Activated naive CD4-positive, alpha-beta T cell treated with anti-CD3 and anti-CD28 coated beads, Interleukin-2, amount 10 ng/mL, durations not matched to agents 7 days and 5 days (primary cell): ENCODE results near the gene MOB3B.
A peak's percentile ranks its signal among the peaks of the same experiment; 100 is the strongest.

Experiments
- CTCF ChIA-PET: fragments of 350-600 bp; sonication (Branson Sonifier 250); formaldehyde crosslinking; loops from one replicate; lab custom pipeline; 2021; ENCODE audit warnings: antibody characterized with exemption; lab: Charles Lee
- DNase-seq: peaks from one replicate; pipeline ENCODE4 v3.0.0-alpha.2; 2020
- H3K27ac Mint-ChIP-seq: one replicate; pipeline ENCODE4 v1.8.0; 2021; ENCODE audit warnings: mild to moderate bottlenecking, moderate library complexity, mixed read lengths
- H3K27me3 Mint-ChIP-seq: one replicate; pipeline ENCODE4 v1.8.0; 2021; ENCODE audit warnings: mild to moderate bottlenecking, mixed read lengths
- H3K36me3 Mint-ChIP-seq: one replicate; pipeline ENCODE4 v1.8.0; 2021; ENCODE audit warnings: mixed read lengths
- H3K4me1 Mint-ChIP-seq: one replicate; pipeline ENCODE4 v1.8.0; 2021; ENCODE audit warnings: mixed read lengths
- H3K4me3 Mint-ChIP-seq: one replicate; pipeline ENCODE4 v1.8.0; 2021; ENCODE audit warnings: mild to moderate bottlenecking, moderate library complexity, mixed read lengths
- H3K9me3 Mint-ChIP-seq: one replicate; pipeline ENCODE4 v1.8.0; 2021; ENCODE audit warnings: mixed read lengths

Gene MOB3B

DNA sequence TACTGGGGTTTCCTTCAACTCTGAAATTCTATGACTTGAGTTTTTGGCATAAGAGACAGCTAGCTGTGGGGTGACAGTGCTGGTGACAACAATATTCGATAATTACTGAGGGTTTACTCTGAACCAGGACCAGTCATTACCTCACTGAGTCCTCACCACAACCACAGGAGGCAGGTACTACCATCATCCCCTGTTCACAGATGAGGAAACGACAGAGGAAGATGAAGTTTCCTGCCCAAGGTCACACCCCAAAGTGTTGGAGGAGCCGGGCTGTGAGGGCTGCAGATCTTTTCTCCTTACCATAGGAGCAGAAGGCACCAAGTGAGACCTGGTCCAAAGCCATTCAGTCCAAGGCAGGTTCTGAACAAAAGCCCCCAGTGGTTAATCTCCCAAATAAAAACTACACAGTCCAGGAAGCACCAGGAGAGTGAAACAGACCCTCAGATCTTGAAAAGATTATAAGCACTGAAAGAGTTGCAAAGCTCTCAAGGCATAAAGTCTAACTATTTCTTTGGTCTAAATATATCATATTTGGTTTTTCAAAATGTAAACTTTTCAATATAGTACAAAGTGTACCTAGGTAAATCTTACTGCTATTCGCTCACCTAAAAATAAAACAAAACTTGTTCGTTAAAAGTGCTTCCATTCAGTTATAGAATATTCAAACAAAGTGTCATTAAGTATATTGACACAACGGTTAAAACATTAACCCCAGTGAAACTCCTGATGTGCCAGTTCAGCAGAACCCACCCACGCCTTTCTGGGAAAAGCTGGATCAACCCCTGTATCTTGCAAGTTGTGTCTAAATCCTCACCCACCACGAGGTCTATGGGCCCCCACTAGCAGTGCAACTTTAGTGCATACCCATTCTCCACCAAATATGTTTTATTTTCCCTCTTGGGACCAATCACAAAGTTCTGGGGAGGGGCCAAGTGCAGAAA is 150.0 kb downstream of the MOB3B start:
- H3K36me3 Mint-ChIP-seq, result peaks cover 3% of the 10 kb centered on the region
- H3K4me3 Mint-ChIP-seq, result no peak overlapping the region

GRCh38 chr9:27377811-27378456 is 151.7 kb downstream of the MOB3B start:
- peaks cover 38% of the 10 kb centered on the region for H3K4me1 Mint-ChIP-seq
- H3K36me3 Mint-ChIP-seq, result peaks cover 3% of the 10 kb centered on the region
- peaks cover 27% of the 10 kb centered on the region for H3K27me3 Mint-ChIP-seq
- DNase-seq, result no peak
- no peak overlapping the region for H3K27ac Mint-ChIP-seq
- H3K9me3 Mint-ChIP-seq, result peaks cover 1% of the 10 kb centered on the region
- CTCF ChIA-PET, result interaction anchor here (1.6 kb wide), 1 partner anchor 45 kb away, joined by 6 read pairs; no protein-coding TSS in a partner anchor
- no peak overlapping the region for H3K4me3 Mint-ChIP-seq

More for the DNA sequence above, 150.0 kb downstream of the MOB3B start:
- Mint-ChIP-seq H3K27ac (peak overlapping the region; percentile 71), H3K9me3 (peaks cover 1% of the 10 kb centered on the region), H3K27me3 (peaks cover 26% of the 10 kb centered on the region), H3K4me1 (peaks cover 44% of the 10 kb centered on the region)
- CTCF ChIA-PET, result interaction anchor here (1.3 to 1.6 kb wide), 2 partner anchors 26 to 46 kb away, joined by 6 read pairs; no protein-coding TSS in a partner anchor
- peak; percentile 75 for DNase-seq

DNA sequence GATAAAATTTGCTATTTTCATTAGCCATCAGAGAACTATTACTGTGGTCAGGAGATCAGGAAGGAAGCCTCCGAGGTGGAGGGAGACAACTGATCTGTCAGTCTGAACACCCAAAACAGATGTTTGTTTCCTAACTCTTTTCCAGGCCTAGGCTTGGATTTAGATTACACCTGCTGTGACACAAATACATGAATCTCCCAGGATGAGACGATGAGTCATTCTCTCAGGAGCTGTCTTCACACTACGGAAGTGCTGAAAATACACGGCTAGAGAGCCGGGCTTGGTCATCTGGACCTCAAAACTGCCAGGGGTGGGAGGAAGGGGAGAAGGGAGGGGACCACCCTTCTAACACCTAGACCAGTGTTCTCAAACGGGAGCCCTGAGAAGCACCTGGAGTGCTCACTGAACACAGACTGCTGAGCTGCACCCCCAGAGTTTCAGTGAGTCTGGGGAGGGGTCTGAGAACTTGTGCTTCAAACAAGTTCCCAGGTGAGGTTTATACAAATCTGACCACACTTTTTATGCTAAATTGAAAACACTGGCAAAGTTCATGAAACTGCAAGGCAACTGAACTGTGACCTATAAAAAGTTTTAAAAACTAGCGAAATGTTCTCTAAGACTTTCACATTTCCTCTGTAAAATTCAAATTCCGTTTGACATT is 152.3 kb downstream of the MOB3B start:
- H3K4me1 Mint-ChIP-seq, result peaks cover 38% of the 10 kb centered on the region
- CTCF ChIA-PET, result no interaction called here

GRCh38 chr9:27373851-27374250 is 155.8 kb downstream of the MOB3B start:
- H3K4me1 Mint-ChIP-seq, result peaks cover 24% of the 10 kb centered on the region
- H3K36me3 Mint-ChIP-seq, result no peaks in the 10 kb centered on the region
- no peak overlapping the region for H3K27ac Mint-ChIP-seq
- peaks cover 29% of the 10 kb centered on the region for H3K27me3 Mint-ChIP-seq
- no peak for DNase-seq
- CTCF ChIA-PET, result no interaction called here
- no peak overlapping the region for H3K4me3 Mint-ChIP-seq
- H3K9me3 Mint-ChIP-seq, result no peaks in the 10 kb centered on the region

More for the DNA sequence above, 152.3 kb downstream of the MOB3B start:
- no peak overlapping the region for H3K27ac Mint-ChIP-seq
- H3K27me3 Mint-ChIP-seq, result peaks cover 27% of the 10 kb centered on the region
- H3K4me3 Mint-ChIP-seq, result no peak overlapping the region
- peaks cover 1% of the 10 kb centered on the region for H3K9me3 Mint-ChIP-seq
- DNase-seq, result no peak
- peaks cover 3% of the 10 kb centered on the region for H3K36me3 Mint-ChIP-seq

DNA sequence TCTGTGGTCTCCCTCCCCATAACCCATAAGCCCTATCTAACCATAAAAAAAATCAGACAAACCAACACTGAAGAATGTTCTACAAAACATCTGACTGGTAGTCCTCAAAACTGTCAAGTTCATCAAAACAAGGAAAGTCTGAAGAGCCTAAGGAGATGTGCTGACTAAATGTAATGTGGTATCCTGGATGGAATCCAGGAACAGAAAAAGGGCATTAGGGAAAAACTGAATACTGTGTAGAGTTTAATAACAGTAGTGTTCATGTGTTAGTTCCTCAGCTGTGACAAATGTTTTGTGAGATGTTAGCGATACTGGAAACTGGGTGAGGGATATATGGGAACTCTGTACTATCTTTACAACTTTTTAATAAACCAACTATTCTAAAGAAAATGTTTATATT is 157.0 kb downstream of the MOB3B start:
- peaks cover 17% of the 10 kb centered on the region for H3K4me1 Mint-ChIP-seq
- no peaks in the 10 kb centered on the region for H3K36me3 Mint-ChIP-seq
- CTCF ChIA-PET, result no interaction called here
- H3K27me3 Mint-ChIP-seq, result peaks cover 21% of the 10 kb centered on the region
- no peak for DNase-seq
- no peak overlapping the region for H3K4me3 Mint-ChIP-seq
- no peak overlapping the region for H3K27ac Mint-ChIP-seq
- H3K9me3 Mint-ChIP-seq, result no peaks in the 10 kb centered on the region

- no peak for DNase-seq
- peaks cover 15% of the 10 kb centered on the region for H3K27me3 Mint-ChIP-seq
- no peak overlapping the region for H3K27ac Mint-ChIP-seq
- H3K4me1 Mint-ChIP-seq, result peaks cover 22% of the 10 kb centered on the region
- H3K9me3 Mint-ChIP-seq, result no peaks in the 10 kb centered on the region
- no peak overlapping the region for H3K4me3 Mint-ChIP-seq
- no peaks in the 10 kb centered on the region for H3K36me3 Mint-ChIP-seq
- CTCF ChIA-PET, result no interaction called here
Observed at GRCh38 chr9:27371382-27371781, 158.2 kb downstream of the MOB3B start.

DNA sequence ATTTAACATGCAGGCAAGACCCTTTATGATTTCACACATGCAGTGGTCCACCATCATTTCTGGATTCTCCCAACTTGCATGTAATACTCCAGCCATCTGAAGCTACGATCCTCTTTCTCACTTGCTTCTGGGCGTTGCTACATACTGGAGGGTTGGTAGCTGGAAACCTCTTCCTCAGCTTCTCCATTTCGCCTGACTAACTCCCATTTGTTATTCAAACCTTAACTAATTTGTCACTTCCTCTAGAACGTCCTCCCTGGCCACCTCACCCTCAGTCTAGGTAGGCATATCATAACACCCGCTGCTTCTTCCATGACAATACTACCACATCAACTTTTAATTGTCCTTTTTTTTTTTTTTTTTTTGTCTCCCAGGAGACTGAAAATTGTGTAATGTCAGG is 160.0 kb downstream of the MOB3B start:
- CTCF ChIA-PET, result interaction anchor here (0.6 kb wide), 1 partner anchor 560 kb away, joined by 4 read pairs; no protein-coding TSS in a partner anchor
- DNase-seq, result no peak
- H3K9me3 Mint-ChIP-seq, result no peaks in the 10 kb centered on the region
- peak overlapping the region; percentile 19 for H3K27ac Mint-ChIP-seq
- peaks cover 15% of the 10 kb centered on the region for H3K27me3 Mint-ChIP-seq
- H3K4me1 Mint-ChIP-seq, result peaks cover 40% of the 10 kb centered on the region
- H3K4me3 Mint-ChIP-seq, result no peak overlapping the region
- no peaks in the 10 kb centered on the region for H3K36me3 Mint-ChIP-seq

DNA sequence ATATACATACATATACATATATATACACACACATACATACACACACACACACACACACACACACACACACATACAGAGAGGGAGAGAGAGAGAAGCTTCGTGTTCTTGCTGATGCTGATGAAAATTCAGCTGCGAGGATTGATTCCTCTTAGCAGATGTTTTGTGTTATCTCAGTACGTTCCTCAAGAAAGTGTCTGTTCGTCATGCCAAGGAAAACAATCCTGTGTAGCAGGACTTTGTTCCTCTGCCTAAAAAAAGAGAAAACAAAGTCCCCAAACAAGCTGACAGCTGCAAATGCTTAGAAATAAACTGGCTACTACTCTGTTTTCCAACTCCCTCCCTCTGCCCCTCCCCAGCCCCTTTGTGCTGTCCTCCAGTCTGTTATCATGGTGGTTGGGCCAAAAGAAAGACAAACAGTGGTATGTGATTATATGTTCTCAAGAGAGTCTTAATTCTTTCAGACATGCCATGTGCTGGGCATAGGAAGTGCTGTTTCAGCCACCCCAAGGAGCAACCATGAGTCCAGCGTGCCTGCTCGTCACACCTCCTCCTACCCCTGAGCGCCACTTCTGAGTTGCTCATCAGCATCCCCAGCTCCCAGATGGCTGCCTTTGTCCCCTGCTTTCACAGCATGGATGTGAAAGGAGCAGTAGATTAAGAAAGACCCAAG is 161.2 kb downstream of the MOB3B start:
- Mint-ChIP-seq H3K27me3 (peaks cover 11% of the 10 kb centered on the region), H3K9me3 (no peaks in the 10 kb centered on the region), H3K36me3 (no peaks in the 10 kb centered on the region), H3K4me1 (peaks cover 41% of the 10 kb centered on the region), H3K27ac (no peak overlapping the region), H3K4me3 (no peak overlapping the region)
- CTCF ChIA-PET, result interaction anchor here (1.3 kb wide), 1 partner anchor 15 kb away, joined by 5 read pairs; no protein-coding TSS in a partner anchor
- no peak for DNase-seq

DNA sequence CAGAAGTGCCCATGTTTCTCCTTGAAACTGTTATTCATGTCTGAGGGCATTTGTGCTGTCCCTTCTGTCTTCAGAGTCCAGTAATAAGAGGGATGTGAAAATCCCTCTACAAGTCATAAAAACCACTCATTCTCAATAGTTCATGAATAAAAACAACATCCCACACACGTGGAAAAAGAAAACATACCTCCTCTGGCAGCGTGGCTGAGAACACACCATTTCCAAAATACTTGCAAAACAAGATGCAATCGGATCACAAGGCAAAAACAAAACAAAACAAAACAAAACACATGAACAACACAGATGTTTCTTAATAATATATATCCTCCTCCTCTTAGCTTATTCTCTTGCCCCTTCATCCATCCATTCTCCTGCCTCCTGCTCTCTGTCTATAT is 161.7 kb downstream of the MOB3B start:
- Mint-ChIP-seq H3K27me3 (peaks cover 11% of the 10 kb centered on the region), H3K9me3 (no peaks in the 10 kb centered on the region), H3K36me3 (no peaks in the 10 kb centered on the region), H3K27ac (no peak overlapping the region), H3K4me3 (no peak overlapping the region), H3K4me1 (peaks cover 41% of the 10 kb centered on the region)
- CTCF ChIA-PET, result interaction anchor here (0.6 to 1.6 kb wide), 4 partner anchors 15 to 193 kb away, joined by 4 to 6 read pairs (median 4); partner anchors contain the start of gene MOB3B
- DNase-seq, result no peak

GRCh38 chr9:27367175-27367798 is 162.3 kb downstream of the MOB3B start:
- peaks cover 43% of the 10 kb centered on the region for H3K4me1 Mint-ChIP-seq
- peak overlapping the region; percentile 72 for H3K27ac Mint-ChIP-seq
- CTCF ChIA-PET, result interaction anchor here (0.6 to 1.6 kb wide), 6 partner anchors 13 to 194 kb away, joined by 3 to 6 read pairs (median 4); partner anchors contain the start of gene MOB3B
- no peaks in the 10 kb centered on the region for H3K36me3 Mint-ChIP-seq
- H3K4me3 Mint-ChIP-seq, result peak overlapping the region; percentile 22
- no peak for DNase-seq
- no peaks in the 10 kb centered on the region for H3K9me3 Mint-ChIP-seq
- H3K27me3 Mint-ChIP-seq, result peaks cover 15% of the 10 kb centered on the region

DNA sequence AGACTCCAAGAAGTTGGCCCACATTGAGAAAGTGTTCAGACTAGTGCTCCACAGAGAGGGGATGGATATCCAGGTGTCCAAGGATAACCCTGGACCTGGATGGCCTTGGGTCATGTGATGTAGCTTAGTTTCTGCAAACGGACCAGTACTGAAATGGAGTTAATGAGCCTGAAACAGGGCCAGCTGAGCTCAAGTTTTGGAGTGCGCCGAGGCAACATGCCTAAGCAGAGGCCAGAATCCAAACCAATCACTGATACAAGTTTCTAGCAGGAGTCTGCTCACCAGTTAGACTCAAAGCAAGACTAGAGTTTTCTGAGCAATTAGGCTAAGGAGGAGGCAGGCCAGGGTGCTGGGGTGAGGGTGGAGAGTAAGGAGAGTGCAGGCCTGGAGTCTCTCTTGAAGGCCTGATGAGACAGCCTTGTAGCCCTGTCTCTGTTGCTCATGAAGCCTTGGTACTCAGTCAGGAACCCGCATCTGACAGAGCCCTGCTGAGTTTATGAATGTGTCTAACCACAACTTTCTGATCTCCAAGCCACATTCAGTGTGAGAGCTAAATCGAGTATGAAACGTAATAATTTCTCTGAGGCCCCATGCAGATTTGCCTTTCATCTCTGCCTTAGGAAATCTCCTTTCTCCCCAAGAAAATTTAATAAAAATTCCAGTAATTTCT is 163.8 kb downstream of the MOB3B start:
- CTCF ChIA-PET, result interaction anchor here (0.8 to 2.7 kb wide), 3 partner anchors 11 to 165 kb away, joined by 3 to 6 read pairs (median 3); no protein-coding TSS in a partner anchor
- DNase-seq, result peak; percentile 73
- Mint-ChIP-seq H3K4me1 (peaks cover 43% of the 10 kb centered on the region), H3K27ac (peak overlapping the region; percentile 80), H3K4me3 (peak overlapping the region; percentile 22), H3K9me3 (no peaks in the 10 kb centered on the region), H3K36me3 (no peaks in the 10 kb centered on the region), H3K27me3 (peaks cover 16% of the 10 kb centered on the region)

DNA sequence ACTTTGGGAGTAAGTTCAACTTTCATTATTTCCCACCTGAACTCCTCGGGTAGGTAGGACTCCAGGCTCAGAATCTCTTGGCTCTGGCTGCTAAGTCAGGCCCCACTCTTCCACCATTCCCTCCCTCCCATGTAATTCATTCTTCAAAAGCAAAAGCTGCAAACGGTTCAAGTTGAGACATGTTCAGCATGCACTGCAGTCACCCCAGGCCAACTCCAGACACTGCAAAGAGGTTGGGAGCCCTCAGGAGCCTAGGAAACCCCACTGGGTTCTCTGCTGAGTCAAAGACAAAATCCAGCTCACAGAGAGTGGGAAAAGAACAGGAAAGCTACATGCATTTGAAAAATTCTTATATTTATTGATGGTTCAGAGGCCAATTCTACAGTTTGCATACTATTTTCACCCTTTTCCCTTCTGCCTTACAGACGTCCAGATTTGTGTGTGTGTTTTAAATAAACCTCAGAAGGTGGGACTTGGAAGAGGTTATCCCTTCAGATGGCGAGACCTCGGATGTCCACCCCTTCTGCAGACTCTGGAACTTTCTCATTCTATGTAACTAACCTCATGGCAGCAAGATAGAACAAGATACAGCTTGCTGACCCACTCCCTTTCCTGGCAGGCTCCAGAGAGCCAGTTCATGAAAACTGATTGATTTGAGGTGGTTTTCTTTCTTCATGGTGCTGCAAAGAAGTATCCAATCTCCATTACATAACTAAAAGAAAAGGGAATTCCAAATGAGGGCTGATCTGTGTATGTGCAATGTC is 167.0 kb downstream of the MOB3B start:
- H3K4me3 Mint-ChIP-seq, result no peak overlapping the region
- H3K9me3 Mint-ChIP-seq, result no peaks in the 10 kb centered on the region
- DNase-seq, result no peak
- peaks cover 33% of the 10 kb centered on the region for H3K4me1 Mint-ChIP-seq
- H3K27ac Mint-ChIP-seq, result no peak overlapping the region
- H3K36me3 Mint-ChIP-seq, result peaks cover 2% of the 10 kb centered on the region
- CTCF ChIA-PET, result interaction anchor here (3.2 kb wide), 1 partner anchor 167 kb away, joined by 8 read pairs; the partner anchor contains the start of gene MOB3B
- peaks cover 10% of the 10 kb centered on the region for H3K27me3 Mint-ChIP-seq
